Stimulated activated CD4-positive, alpha-beta T cell treated with anti-CD3 and anti-CD28 coated beads, TNF-alpha, amount 100 ng/mL, for 24 hours (primary cell): ENCODE results near the gene PRG2.
"Not testable (repeated sequence)": the region's sequence is repeated elsewhere in the genome, so short reads cannot be mapped to it uniquely, and the experiment has no call there.

Experiments used
- DNase-seq, 3 experiments: peaks; one replicate each; pipeline ENCODE4 v3.0.0-alpha.2; 2020; ENCODE audit warnings: low read depth in 3 of 3

PRG2 gene

DNA sequence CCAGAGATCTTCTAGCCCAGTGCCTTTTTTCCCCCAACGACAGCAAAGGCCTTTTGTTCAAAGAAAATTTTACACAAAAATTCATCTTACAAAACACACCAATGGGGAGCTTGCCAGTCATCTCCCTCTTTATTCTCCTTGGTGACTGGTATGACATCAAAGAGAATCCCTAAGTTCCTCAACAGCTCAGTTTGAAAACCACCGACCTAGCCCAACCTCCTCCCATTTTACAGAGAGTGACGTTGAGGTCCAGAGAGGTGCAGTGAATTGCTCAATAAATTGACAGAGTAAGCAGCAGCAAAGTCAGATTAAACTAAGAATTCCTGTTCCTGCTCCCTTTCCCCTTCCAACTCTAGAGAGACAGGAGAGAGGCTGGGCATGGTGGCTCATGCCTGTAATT, 28.7 kb upstream of the PRG2 start:
- no peak for DNase-seq

DNA sequence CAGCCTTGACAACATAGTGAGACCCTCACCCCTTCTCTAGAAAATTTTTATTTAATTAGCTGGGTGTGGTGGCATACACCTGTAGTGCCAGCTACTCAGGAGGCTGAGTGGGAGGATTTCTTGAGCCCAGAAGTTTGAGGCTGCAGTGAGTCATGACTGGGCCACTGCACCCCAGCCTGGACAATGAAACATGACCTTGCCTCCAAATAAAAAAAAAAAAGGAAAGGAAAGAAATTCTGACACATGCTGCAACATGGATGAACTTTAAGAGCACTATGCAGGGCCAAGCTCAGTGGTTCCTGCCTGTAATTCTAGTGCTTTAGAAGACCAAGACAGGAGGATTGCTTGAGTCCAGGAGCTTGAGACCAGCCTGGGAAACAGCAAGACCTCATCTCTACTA, 27.7 kb upstream of the PRG2 start:
- no peak for DNase-seq

DNA sequence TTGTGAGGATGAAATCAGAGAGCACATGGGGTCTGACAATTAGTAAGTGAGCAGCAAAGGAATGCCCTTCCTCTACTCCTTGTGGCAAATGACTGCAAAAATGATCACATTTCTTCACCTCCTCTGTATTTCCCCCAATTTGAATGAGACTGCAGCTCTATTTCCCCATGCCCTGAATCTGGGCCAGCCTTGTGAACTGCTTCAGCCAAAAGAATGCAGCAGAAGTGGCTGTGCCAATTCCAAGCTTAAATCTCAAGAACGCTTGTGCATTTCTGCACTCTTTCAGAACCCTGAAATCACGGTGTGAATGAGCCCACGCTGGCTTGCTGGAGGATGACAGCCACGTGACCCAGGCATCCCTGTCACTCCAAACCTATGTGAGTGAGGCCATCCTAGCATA, 26.6 kb upstream of the PRG2 start:
- no peak for DNase-seq

DNA sequence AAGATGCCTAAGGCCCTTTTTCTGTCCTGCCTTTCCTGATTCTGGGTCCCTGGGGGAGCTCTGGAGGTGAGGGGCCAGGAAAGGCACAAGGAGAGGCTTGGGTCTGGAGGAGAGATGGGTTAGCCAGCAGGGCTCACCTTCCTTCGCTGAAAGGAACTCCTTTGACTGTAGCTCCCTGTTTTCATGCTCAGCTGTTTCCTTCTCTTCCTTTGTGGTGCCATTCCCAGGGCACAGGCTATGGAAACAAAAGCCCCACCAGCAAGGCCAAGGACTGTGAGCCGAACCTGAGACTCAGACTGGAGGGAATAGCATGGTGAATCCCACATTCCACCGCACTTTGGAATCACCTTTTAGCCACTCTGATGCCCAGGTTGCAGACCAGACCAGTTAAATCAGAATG, 26.0 kb upstream of the PRG2 start:
- DNase-seq, result no peak

DNA sequence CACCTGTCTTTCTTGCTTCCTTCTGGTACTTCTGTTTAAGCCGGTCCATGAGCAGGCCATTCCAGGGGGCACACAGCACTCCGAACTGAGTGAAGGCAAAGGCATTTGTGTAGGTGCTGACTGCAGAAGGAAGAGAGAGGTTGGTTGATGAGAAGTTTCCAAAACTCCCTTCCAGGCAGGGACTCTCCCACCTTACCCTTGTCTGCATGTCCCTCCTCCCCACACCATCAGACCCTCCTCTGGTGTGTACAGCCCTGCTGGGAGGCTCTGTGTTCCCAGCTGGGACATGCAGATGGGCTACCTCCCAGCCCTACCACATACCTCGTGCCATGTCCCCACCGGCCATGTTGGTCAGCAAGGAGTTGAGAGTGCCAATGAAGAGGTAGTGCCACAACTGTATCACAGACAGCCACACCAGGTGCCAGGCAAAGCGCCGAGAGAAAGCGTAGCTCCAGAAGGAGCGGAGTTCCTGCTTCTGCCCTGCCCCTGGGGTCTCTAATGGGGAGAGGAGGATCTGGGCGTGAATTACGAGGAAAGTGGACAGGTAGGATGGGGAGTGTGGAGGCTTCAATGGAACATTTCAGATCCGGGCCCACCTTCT, 24.3 kb upstream of the PRG2 start:
- no peak for DNase-seq

DNA sequence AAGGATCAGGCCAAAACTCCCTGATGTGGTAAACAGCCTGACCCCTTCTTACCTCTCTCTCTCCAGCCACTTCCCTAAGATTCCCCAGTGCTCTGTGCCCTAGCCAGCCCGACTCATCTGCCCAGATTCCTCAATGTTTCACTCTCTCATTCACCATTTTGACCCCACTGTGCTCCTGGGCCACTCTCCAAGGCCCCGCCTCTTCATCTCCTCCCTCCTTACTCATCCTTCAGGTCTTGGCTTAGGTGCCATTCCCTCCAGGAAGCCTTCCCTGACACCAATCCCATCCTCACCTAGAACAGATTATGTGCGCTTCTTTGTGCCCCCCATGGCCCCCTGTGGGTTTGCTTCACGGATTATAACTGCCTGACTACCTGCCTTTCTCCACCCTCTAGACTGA, 23.2 kb upstream of the PRG2 start:
- no peak for DNase-seq

DNA sequence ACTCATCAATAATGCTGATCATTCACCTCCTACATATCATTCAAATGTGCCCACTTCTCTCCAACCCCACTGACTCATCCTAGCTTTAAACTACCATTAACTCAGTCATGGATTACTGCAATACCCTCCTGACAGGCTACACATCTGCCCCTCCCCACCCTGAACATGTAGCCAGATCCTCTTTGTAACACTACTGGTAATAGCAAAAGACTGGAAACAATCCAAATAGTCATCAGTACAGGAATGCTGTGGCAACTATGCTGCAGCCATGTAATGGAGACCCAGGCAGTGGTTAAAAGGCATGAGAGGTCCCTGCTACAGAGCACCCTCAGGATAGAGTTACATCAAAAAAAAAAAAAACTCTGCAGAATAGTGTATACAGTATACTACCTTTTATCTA, 19.8 kb upstream of the PRG2 start:
- DNase-seq, result no peak

DNA sequence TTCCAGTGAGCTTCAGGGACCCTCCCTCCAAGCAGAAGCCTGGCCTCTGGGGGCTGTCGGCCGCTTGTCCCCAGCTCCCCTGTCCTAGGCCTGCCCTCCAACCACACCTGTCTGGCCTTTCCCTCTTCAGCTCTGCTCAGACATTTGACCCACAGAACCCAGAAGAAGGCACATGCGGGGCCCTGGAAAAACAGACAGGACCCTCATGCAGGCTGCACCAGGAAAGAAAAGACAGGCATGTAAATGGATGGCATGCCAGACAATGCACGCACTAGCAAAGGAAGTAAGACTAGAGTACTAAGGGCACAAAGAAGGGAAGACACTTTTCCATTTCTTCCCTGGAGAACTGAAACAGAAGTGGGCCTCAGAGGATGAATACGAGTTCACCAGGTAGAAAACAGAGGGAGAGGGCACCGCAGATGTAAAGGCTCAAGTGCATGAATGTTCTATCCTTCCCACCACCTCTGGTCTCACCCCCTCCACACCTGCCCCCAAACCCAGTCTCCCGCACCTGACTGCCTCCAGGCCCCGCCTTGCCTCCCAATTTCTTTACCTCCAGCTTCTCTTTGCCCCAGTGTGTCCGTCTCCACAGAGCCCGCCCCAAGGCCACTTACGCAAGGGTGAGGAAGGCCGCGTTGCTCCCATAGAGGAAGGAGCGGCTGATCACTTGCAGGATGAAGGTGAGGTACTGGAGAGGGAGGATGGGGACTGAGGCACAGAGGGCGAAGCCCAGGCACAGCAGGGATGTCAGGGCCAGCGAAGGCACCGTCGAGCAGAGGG, 19.1 kb upstream of the PRG2 start:
- no peak for DNase-seq

DNA sequence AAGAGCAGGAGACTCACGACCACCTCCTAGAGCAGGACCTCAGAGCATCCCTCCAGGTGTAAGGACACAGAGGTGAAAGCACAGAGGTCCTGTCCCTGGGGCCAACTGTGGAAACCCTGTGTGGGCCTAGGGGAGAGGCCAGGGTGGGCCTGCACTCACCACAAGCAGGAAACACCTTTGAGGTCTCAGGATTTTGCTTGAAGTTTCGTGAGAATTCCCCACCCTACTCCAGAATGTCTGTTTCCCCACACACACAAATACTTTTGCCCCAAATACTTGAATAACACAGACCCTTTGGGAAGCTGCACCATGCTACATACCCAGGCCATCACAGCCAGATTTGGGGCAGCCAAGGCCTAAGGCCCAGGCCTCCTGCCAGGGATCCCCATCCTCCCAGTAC, 18.3 kb upstream of the PRG2 start:
- DNase-seq, result no peak

DNA sequence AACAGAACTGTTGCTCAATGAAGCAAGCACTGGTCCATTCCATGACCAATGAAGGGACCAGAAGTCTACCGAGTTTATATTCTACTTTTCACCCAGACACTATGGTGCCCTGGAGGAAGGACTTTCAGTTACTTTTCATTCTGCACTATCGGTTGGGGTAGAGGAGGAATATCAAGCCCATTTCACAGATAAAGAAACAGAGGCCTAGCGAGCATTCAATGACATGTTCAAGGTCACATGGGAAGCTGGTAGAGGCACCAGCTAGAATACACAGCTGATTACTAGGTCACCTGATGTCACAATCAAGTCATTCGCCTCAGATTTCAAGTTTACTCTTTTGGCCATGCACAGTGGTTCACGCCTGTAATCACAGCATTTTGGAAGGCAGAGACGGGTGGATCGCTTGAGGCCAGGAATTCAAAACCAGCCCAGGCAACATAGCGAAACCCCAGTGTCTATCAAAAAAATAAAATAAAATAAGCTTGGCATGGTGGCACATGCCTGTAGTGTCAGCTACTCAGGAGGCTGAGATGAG, 17.6 kb upstream of the PRG2 start:
- DNase-seq, result no peak

DNA sequence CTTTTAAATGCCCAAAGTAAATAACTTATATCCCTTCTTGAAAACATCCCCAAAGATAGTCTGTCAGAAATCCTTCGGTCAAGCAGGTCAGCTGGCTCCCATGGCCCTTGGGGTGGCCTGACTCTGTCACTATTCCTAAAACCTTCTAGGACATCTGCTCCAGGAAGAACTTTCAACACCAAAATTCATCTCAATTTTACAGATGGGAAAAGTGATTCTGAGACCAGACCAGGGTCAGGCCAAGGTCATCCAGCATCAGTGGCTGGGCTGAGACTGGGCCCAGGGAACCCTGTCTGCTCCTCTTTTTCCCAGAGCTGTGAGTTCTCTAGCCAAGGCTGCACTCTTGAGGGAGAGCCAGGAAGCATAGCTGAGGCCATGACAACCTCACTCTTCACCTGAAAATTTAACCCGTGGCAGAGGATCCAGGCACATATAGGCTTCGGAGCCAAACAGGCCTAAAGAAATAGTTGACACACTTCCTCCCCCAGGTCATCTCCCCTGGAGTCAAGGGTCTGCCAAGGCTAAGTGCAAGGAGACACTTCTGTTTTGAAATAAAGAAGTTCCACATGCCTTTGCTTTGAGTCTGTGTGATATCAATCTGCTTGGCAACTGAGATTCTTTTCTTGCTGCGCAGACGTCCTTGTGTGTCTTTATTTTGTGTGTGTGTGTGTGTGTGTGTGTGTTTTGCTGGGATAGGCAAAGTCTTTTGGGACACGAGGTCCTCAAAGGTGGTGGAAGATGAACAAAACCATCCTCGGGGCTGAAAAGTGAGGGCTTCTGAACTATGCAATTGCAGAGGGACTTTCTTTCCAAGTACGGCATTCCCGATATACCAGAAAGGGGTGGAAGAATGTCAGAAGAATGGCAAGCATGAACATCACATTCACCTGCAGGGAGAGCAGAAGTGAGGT, 16.8 kb upstream of the PRG2 start:
- no peak for DNase-seq

DNA sequence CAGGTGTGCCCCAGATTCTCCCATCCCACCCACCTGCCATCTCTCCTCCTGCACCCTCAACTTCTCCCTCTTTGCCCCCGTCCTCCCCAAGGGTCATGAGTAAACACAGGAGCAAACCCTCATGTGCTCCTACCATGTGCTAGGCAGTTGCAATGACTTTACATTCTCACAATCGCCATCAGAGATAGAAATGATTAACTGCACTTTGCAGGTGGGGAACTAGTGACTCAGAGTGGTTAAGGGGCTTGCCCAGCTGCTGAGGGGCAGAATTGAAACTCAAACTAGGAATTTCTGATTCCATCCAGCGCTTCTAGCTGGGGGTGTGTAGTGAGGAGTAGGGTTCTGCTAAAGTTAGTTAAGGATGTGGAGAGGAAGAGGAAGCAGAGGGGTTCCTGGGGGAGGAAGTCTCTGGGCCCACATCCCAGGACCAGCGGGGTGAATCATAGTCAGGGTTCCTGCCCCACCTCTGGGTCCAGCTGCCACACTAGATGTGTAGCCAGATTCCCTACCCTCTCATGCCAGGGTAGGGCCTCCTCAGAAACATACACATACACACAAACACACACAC, 16.0 kb upstream of the PRG2 start:
- DNase-seq, result peak; percentile 25 to 40 (median 27)

DNA sequence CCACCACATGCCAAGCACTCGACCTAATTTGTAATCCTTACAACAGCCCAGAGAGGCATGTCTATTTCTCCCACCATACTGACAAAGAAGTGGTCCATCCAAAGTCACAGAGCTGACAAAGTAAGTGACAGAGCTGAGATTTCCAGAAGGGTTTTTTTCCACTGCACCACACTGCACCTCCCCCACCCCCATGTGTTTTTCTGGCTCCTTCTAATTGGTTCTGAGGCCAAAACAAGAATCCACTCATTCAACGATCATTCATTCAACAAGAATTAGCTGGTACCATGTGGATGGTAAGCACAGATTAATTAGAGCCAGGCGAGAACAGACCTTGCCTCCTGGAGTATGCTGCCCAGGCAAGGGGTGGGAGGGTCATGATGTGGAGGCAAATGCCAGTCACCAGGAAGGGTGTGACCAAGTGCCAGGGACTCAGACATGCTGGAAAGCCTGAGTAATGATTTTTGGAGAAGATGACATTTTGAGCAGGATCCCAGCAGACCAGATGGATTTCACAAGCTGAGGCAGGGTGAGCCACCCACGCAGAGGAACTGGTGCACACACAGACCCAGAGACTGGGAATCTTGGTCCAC, 14.9 kb upstream of the PRG2 start:
- no peak for DNase-seq

DNA sequence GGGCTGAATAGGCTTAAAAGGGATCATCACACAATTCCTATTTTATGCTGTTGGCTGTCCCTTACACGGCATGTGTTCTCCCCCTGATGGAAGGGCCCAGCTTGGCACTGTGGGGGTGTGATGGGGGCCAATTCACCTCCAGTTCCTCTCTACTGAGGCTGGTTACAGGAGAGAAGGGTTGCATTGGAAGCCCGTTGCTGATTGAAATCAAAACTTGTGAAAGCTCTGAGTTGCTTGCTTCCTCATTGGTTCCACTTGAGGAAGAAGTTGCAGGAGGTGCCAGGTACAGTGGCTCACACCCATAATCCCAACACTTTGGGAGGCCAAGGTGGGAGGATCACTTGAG, 13.3 kb upstream of the PRG2 start:
- no peak for DNase-seq

DNA sequence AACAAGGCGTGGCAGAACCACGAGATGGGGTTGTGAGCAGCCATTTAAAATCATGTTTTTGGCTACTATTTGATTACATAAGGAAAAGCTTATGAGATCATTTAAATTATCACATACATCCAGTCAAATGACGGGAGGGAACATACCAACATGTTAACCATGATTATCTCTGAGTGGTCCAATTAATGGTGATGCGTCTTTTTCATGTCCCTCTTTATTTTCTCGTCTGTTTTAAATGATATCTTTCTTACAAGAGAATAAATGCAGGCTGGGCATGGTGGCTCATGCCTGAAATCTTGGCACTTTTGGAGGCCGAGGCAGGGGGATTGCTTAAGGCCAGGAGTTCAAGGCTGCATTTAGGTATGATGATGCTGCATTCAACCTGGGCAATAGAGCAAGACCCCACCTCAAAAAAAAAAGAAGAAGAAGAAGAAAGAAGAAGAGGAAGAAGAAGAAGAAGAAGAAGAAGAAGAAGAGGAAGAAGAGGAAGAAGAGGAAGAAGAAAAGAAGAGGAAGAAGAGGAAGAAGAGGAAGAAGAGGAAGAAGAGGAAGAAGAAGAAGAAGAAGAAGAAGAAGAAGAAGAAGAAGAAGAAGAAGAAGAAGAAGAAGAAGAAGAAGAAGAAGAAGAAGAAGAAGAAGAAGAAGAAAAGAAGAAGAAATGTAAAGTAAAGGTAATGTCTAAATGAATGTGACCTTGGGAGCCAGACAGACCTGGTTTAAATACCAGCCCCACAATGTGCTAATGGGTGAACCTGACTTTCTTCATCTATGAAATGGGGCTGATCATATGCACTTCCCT, 12.8 kb upstream of the PRG2 start:
- DNase-seq, result not testable (repeated sequence)

DNA sequence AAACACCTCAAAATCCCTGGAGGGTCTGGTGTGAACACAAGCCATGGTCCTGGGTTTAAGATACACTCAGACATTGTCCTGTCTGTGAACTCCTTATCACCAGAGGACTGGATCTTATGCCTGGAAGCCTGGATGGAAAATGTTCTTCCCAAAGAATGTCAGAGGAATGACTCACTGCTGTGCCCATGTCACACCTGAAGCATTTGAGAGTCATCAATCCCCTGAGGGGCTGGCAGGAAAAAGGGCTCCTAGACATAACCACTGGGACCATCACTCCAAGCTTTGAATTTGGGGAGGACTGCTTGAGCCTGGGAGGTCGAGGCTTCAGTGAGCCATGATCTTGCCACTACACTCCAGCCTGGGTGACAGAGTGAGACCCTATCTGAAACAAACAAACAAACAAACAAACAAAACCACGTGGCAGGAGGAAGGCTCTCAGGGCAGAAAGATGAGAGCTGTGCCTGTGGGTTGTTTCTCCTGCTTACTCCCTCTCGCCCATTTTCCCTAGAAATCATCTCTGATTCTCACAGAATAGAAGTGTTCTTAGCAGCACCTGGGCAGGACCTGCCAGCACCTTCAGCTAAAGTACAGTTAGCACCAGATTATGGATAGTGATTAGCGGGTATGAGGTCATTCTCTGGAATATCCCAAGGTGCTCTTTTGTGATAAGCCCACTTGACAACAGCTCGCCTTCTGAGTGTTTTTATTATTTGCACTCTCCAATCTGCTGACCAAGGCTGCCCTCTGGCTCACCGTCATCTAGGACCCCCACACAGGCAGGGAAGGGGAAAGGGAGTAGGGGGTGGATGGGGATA, 11.9 kb upstream of the PRG2 start:
- DNase-seq, result no peak

DNA sequence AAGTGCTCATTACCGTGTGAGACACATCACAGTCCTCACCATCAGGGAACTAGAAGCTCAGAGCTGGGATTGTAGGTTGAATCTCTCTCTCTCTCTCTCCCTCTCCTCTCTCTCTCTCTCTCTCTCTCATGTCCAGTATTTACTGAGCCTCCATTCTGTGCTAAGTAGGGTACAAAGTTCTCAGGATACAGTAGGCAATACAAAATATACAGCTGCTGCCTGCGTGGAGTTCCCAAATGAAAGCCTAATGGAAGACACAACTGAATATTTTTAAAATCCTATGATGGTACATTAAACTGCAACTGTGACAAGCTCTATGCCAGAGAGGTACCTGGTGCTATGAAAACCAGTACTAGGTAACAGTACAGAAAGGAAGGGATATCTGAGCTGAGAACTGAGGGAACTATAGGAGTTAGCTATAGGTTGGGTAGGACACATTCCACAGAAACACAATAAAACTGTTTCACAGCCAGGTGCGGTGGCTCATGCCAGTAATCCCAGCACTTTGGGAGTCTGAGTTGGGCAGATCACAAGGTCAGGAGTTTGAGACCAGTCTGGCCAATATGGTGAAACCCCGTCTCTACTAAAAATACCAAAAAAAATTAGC, 9.6 kb upstream of the PRG2 start:
- no peak for DNase-seq

DNA sequence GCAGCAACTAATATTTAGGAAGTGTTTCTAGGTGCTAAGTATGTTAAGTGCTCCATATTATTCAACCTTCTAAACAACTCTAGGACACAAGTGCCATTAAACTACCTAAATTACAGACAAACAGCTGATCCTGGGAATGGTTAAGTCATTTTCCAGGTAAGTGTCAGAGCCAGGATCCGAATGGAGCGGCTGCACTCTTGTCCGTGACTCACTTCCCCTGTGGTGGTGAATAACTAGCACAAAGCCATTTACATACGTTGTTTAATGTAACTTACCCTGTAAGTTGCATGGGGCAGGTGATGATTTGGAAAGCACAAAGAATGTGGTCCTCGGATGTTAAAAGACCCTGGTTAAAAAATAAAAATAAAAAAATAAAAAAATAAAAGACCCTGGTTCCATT, 8.8 kb upstream of the PRG2 start:
- no peak for DNase-seq

DNA sequence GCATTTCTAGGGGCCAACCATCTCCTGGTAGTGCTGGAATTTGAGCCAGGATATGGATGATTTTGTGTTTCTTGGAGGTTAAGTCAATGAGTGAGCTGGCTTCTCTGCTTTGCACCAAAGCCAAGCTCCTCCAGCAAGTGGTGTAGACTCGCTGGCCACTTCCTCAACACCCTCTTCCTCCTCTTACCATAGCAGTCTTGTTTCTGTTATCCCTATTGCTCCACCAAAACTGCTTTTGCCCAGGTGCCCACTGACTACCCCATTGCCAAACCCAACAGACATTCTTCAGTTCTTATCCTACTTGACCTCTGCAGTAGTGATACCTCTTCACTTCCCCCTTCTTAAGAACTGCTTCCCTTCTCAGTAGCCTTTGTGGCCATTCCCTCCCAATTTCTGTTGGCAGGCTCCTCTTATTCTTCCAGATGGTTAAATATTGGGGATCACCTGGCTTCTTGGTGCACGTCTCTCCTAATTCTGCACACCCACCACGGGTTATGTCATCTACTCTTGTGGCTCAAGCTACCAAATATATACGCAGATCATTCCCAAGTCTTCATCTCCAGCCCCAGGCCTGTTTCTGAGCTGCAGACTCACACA, 7.0 kb upstream of the PRG2 start:
- DNase-seq, result no peak
